Kidney epithelial cell (primary cell): ENCODE results near the gene POP5. TPM values are rescaled to one million over a fixed set of nuclear protein-coding genes. Genes with fewer than 3 reads are reported as not detected.
"Not testable (repeated sequence)": the region's sequence is repeated elsewhere in the genome, so short reads cannot be mapped to it uniquely, and the experiment has no call there.

Source experiments
- DNase-seq: peaks from one replicate; pipeline ENCODE4 v3.0.0-alpha.2; 2010; ENCODE audit warnings: low read depth
- H3K27me3 ChIP-seq: 2 replicates; pipeline ENCODE4 v1.6.0; 2011; ENCODE audit warnings: low read length; ENCODE audit not compliant: control insufficient read depth, insufficient read depth
- H3K36me3 ChIP-seq: 2 replicates; pipeline ENCODE4 v1.5.1; 2011; ENCODE audit warnings: low read length; ENCODE audit not compliant: control insufficient read depth, insufficient read depth
- H3K4me3 ChIP-seq: 2 replicates; pipeline ENCODE4 v1.5.1; 2011; ENCODE audit warnings: low read depth, mild to moderate bottlenecking, control low read depth, low read length
- CTCF ChIP-seq: IDR thresholded peaks from 2 replicates; pipeline ENCODE4 v1.5.1; 2011; ENCODE audit warnings: mild to moderate bottlenecking, moderate library complexity, low read length, control low read depth, inconsistent platforms; ENCODE audit not compliant: insufficient read depth, poor library complexity, severe bottlenecking
- total RNA-seq: library from RNA; depleted of rRNA; stranded (reverse); fragments of >200 nt; gene quantifications from 2 replicates; pipeline ENCODE4 v1.2.3, GENCODE V29; 2015

Gene POP5
- total RNA-seq, 1 donor from 2014 or later, result 47.8 TPM

GRCh38 chr12:120618954-120619615 is 37.9 kb upstream of the POP5 start:
- no peaks in the 10 kb centered on the region for H3K36me3 ChIP-seq
- no peak overlapping the region for H3K4me3 ChIP-seq
- no peak for DNase-seq
- no peak for TF ChIP-seq CTCF
- H3K27me3 ChIP-seq, result peaks cover 9% of the 10 kb centered on the region

GRCh38 chr12:120617767-120618166 is 36.6 kb upstream of the POP5 start:
- H3K36me3 ChIP-seq, H3K4me3 ChIP-seq, H3K27me3 ChIP-seq, DNase-seq: not testable (repeated sequence)

GRCh38 chr12:120617193-120617592 is 36.0 kb upstream of the POP5 start:
- not testable (repeated sequence) for H3K27me3 ChIP-seq, H3K36me3 ChIP-seq, H3K4me3 ChIP-seq, DNase-seq

GRCh38 chr12:120614848-120615247 is 33.6 kb upstream of the POP5 start:
- no peak for TF ChIP-seq CTCF
- H3K36me3 ChIP-seq, result no peaks in the 10 kb centered on the region
- DNase-seq, result no peak
- H3K27me3 ChIP-seq, result peaks cover 7% of the 10 kb centered on the region
- no peak overlapping the region for H3K4me3 ChIP-seq

- H3K27me3 ChIP-seq, H3K4me3 ChIP-seq, DNase-seq, H3K36me3 ChIP-seq: not testable (repeated sequence)
Measured at GRCh38 chr12:120611534-120611933, 30.3 kb upstream of the POP5 start.

GRCh38 chr12:120610560-120610959 is 29.4 kb upstream of the POP5 start:
- DNase-seq, result no peak
- H3K27me3 ChIP-seq, result no peaks in the 10 kb centered on the region
- no peak for TF ChIP-seq CTCF
- H3K4me3 ChIP-seq, result no peak overlapping the region
- H3K36me3 ChIP-seq, result no peaks in the 10 kb centered on the region

GRCh38 chr12:120602416-120602815 is 21.2 kb upstream of the POP5 start:
- not testable (repeated sequence) for H3K27me3 ChIP-seq, DNase-seq, H3K4me3 ChIP-seq, H3K36me3 ChIP-seq
